Activated CD4-positive, alpha-beta T cell treated with anti-CD3 and anti-CD28 coated beads, Interleukin-2, amount 10 ng/mL, durations not matched to agents 7 days and 5 days (primary cell): ENCODE results near the gene ADAMTS12. TPM values are rescaled to one million over a fixed set of nuclear protein-coding genes. Genes with fewer than 3 reads are reported as not detected.

ENCODE experiments used
- CTCF ChIA-PET: fragments of 350-600 bp; sonication (Branson Sonifier 250); formaldehyde crosslinking; loops from one replicate; lab custom pipeline; 2021; ENCODE audit warnings: antibody characterized with exemption; lab: Charles Lee
- POLR2A ChIA-PET: fragments of 350-600 bp; sonication (Branson Sonifier 250); formaldehyde crosslinking; loops from one replicate; lab custom pipeline; 2021; ENCODE audit warnings: antibody characterized with exemption; lab: Charles Lee
- DNase-seq: peaks from one replicate; pipeline ENCODE4 v3.0.0-alpha.2; 2020
- H3K27ac Mint-ChIP-seq: one replicate; pipeline ENCODE4 v1.8.0; 2021; ENCODE audit warnings: mild to moderate bottlenecking, moderate library complexity, mixed read lengths
- H3K27me3 Mint-ChIP-seq: one replicate; pipeline ENCODE4 v1.8.0; 2021; ENCODE audit warnings: mixed read lengths
- H3K36me3 Mint-ChIP-seq: one replicate; pipeline ENCODE4 v1.8.0; 2021; ENCODE audit warnings: low read depth, mixed read lengths
- H3K4me1 Mint-ChIP-seq: one replicate; pipeline ENCODE4 v1.8.0; 2021; ENCODE audit warnings: mixed read lengths
- H3K4me3 Mint-ChIP-seq: one replicate; pipeline ENCODE4 v1.8.0; 2021; ENCODE audit warnings: mild to moderate bottlenecking, moderate library complexity, mixed read lengths
- H3K9me3 Mint-ChIP-seq: one replicate; pipeline ENCODE4 v1.8.0; 2021; ENCODE audit warnings: mixed read lengths
- total RNA-seq, 2 experiments: library from RNA; stranded (reverse); gene quantifications; one replicate each; pipeline ENCODE4 v1.2.3, GENCODE V29; 2021

Gene ADAMTS12
- total RNA-seq, 2 experiments from 2014 or later: not detected

DNA sequence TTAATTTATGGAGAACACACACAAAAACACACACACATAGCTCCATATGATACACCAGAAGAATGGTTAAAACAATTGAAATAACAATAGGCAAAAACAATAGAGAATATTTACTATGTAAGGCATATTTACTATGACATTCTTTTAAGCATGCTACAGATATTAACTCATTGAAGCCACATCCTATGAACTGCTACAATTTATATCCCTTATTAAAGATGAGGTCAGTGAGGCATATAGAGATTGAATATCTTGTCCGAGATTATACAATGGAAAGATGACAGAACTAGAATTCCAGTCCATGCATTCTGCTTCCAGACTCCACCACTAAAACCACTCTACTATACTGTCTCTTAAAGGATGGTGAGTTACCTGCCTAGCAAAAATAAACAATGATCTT, 60.7 kb downstream of the ADAMTS12 start:
- Mint-ChIP-seq H3K9me3 (no peaks in the 10 kb centered on the region), H3K27me3 (peaks cover 14% of the 10 kb centered on the region), H3K27ac (no peak overlapping the region), H3K4me3 (no peak overlapping the region), H3K4me1 (peaks cover 3% of the 10 kb centered on the region), H3K36me3 (no peaks in the 10 kb centered on the region)
- ChIA-PET POLR2A (no interaction called here), CTCF (no interaction called here)
- no peak for DNase-seq

DNA sequence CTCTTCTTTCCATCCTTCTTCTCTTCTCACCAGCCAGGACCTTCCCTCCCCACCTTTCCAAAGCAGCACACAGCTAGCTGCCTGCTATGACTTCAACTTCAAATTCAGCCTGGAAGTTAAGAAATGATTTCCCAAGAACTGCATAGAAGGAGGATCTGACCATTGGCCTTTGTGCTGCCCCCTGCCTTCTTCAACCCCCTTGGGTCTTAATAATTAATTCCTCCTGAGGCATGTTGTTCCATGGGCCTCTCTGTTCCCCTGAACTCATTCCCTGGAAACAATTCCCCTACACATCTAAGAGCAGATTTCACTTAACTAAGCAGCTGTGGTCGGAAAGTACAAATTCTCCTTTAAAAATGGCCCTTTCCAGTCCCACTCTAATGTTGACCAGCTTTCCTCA, 62.4 kb downstream of the ADAMTS12 start:
- Mint-ChIP-seq H3K9me3 (no peaks in the 10 kb centered on the region), H3K36me3 (no peaks in the 10 kb centered on the region), H3K27ac (no peak overlapping the region), H3K4me3 (no peak overlapping the region), H3K27me3 (peaks cover 14% of the 10 kb centered on the region), H3K4me1 (no peaks in the 10 kb centered on the region)
- ChIA-PET CTCF (no interaction called here), POLR2A (no interaction called here)
- DNase-seq: no peak

DNA sequence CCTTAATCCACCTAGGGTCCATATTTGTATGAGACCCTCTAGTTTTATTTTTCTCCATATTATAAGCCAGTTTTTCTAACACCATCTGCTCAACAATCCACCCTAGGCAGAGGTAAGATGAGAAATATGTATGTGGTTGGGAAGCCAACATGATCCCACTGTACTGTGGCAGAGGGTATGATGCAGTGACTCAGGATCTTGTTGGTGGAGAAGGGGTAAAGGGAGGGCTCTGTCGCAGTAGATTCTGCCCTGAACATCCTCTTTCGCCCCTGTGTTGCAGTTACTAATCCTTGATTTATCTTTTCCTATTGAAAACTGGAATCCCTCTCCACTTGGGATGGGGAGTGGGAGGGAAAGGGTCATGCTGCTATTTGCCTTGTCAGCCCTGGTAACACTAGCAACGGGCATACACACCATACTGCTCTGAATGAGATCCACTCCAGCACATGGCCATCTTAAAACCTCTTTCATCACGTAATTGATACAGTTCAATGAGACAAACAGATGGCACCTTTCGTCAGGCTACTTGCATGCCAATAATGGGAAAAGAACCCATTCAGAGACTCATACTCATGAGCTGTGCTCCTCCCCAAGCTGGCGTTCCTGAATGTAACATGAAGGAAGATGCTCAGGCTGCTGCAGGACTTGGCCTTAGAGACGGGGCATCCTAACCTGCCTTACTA, 63.0 kb downstream of the ADAMTS12 start:
- peaks cover 10% of the 10 kb centered on the region for H3K27me3 Mint-ChIP-seq
- H3K9me3 Mint-ChIP-seq: no peaks in the 10 kb centered on the region
- CTCF ChIA-PET: no interaction called here
- POLR2A ChIA-PET: no interaction called here
- no peaks in the 10 kb centered on the region for H3K36me3 Mint-ChIP-seq
- H3K4me3 Mint-ChIP-seq: no peak overlapping the region
- no peaks in the 10 kb centered on the region for H3K4me1 Mint-ChIP-seq
- H3K27ac Mint-ChIP-seq: no peak overlapping the region
- no peak for DNase-seq

- Mint-ChIP-seq H3K36me3 (no peaks in the 10 kb centered on the region), H3K27me3 (peaks cover 9% of the 10 kb centered on the region), H3K9me3 (no peaks in the 10 kb centered on the region), H3K27ac (no peak overlapping the region), H3K4me1 (no peaks in the 10 kb centered on the region), H3K4me3 (no peak overlapping the region)
- POLR2A ChIA-PET: no interaction called here
- CTCF ChIA-PET: no interaction called here
- DNase-seq: no peak
Observed at GRCh38 chr5:33827885-33828284, 63.9 kb downstream of the ADAMTS12 start.

- H3K27ac Mint-ChIP-seq: no peak overlapping the region
- ChIA-PET CTCF (interaction anchor here (1.0 kb wide), 1 partner anchor 9 kb away, joined by 3 read pairs; no protein-coding TSS in a partner anchor), POLR2A (no interaction called here)
- no peaks in the 10 kb centered on the region for H3K36me3 Mint-ChIP-seq
- DNase-seq: no peak
- no peak overlapping the region for H3K4me3 Mint-ChIP-seq
- H3K4me1 Mint-ChIP-seq: no peaks in the 10 kb centered on the region
- H3K9me3 Mint-ChIP-seq: no peaks in the 10 kb centered on the region
- H3K27me3 Mint-ChIP-seq: peaks cover 9% of the 10 kb centered on the region
Observed at GRCh38 chr5:33827018-33827707, 64.6 kb downstream of the ADAMTS12 start.

DNA sequence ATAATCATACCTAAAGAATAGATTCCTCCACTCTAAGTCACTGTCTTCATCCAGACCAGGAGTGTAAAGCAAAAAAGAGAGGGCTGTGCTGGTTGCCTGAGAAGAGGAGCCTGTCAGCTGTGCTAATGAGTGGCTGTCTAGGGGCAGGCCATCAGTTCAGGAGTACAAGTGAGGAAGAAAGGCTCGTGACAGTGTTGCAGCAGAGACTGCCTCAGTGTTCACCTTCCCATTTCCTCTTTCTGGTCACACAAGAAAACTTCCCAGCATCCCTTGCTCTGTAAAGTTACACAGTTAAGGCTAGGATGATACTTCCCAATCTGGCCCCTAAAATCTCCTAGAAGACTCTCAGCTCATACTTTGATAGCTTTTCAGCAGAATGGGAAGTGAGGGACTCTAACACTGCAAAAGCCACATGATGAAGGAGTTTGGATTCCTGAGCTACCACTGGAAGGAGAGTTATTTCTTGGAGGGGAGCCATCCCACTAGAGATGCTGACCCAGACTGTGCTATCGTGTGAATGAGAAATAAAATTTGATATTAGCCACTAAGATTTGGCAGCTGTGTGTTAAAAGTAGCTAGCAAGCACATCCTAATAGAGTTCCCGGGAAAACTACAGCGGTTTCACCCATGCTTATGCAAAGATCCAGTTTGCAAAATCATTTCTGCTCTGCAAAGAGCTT, 67.1 kb downstream of the ADAMTS12 start:
- ChIA-PET POLR2A (no interaction called here), CTCF (interaction anchor here (0.6 to 0.9 kb wide), 2 partner anchors 8 to 37 kb away, joined by 3 read pairs; no protein-coding TSS in a partner anchor)
- H3K27ac Mint-ChIP-seq: no peak overlapping the region
- H3K9me3 Mint-ChIP-seq: peaks cover 2% of the 10 kb centered on the region
- H3K4me1 Mint-ChIP-seq: no peaks in the 10 kb centered on the region
- H3K27me3 Mint-ChIP-seq: peaks cover 8% of the 10 kb centered on the region
- DNase-seq: no peak
- no peak overlapping the region for H3K4me3 Mint-ChIP-seq
- H3K36me3 Mint-ChIP-seq: no peaks in the 10 kb centered on the region

- Mint-ChIP-seq H3K27me3 (peaks cover 14% of the 10 kb centered on the region), H3K27ac (no peak overlapping the region), H3K9me3 (peaks cover 2% of the 10 kb centered on the region), H3K4me3 (no peak overlapping the region), H3K36me3 (no peaks in the 10 kb centered on the region), H3K4me1 (peaks cover 2% of the 10 kb centered on the region)
- ChIA-PET POLR2A (no interaction called here), CTCF (no interaction called here)
- no peak for DNase-seq
Observed at GRCh38 chr5:33817301-33817700, 74.5 kb downstream of the ADAMTS12 start.

GRCh38 chr5:33816791-33817190, 75.0 kb downstream of the ADAMTS12 start:
- Mint-ChIP-seq H3K27me3 (peaks cover 14% of the 10 kb centered on the region), H3K27ac (no peak overlapping the region), H3K4me3 (no peak overlapping the region), H3K4me1 (peaks cover 2% of the 10 kb centered on the region), H3K9me3 (peaks cover 2% of the 10 kb centered on the region), H3K36me3 (no peaks in the 10 kb centered on the region)
- POLR2A ChIA-PET: no interaction called here
- CTCF ChIA-PET: no interaction called here
- DNase-seq: no peak

GRCh38 chr5:33812746-33813145, 79.0 kb downstream of the ADAMTS12 start:
- peaks cover 5% of the 10 kb centered on the region for H3K27me3 Mint-ChIP-seq
- ChIA-PET POLR2A (no interaction called here), CTCF (interaction anchor here (1.0 kb wide), 1 partner anchor 48 kb away, joined by 3 read pairs; no protein-coding TSS in a partner anchor)
- no peak overlapping the region for H3K27ac Mint-ChIP-seq
- H3K4me3 Mint-ChIP-seq: no peak overlapping the region
- no peak for DNase-seq
- peaks cover 6% of the 10 kb centered on the region for H3K4me1 Mint-ChIP-seq
- H3K9me3 Mint-ChIP-seq: no peaks in the 10 kb centered on the region
- H3K36me3 Mint-ChIP-seq: no peaks in the 10 kb centered on the region

DNA sequence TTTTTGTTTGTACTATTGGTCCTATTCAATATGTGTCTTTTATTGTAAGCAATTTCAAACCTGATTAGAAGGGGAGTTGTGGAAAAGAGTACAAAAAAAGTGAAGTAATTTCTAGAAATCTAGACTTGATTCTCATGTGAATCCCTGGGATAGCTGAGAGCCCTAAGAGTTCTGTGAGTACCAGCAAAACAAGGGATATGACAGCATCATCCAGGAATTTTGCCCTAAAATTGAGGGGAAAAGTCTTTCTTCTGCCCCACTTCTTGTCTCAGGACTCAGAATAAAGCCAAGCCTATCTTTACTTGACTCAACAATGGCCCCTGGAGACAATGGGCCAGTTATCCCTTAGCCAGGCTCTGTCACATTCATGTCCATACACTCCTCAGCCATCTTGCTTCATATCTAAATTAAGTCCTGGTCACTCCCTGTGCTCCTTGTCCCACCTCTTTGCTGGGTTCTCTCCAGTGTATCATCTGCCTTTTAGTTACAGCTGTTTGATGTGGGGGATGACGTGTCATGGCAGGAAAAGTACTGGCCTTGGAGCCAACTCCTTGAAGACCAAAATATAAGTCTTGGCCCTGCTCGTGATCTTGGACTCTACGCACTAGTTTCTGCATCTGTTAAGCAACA, 81.2 kb downstream of the ADAMTS12 start:
- CTCF ChIA-PET: no interaction called here
- no peaks in the 10 kb centered on the region for H3K9me3 Mint-ChIP-seq

DNA sequence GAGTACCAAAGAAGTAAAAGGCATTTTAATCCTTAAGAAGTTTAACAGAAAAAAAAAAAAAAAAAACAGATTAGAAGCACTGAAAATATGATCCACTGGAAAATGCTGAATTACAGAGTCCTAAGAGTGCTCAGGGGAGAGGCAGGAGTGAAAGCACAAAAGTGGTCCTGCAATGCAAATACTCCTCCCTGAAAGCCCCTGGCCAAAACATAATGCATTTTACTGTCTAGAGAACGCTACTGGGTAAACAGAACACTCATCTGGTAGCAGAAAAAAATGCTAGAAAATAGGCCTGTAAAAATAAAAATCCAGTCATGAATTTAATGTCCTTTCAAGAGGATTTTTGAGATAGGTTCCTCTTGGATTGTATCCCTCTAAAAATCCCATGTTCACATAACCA, 81.9 kb downstream of the ADAMTS12 start:
- H3K27me3 Mint-ChIP-seq: peaks cover 4% of the 10 kb centered on the region
- DNase-seq: no peak
- ChIA-PET POLR2A (no interaction called here), CTCF (no interaction called here)
- H3K27ac Mint-ChIP-seq: no peak overlapping the region
- no peak overlapping the region for H3K4me3 Mint-ChIP-seq
- no peaks in the 10 kb centered on the region for H3K9me3 Mint-ChIP-seq
- H3K36me3 Mint-ChIP-seq: no peaks in the 10 kb centered on the region
- H3K4me1 Mint-ChIP-seq: peaks cover 6% of the 10 kb centered on the region

More for the DNA sequence above, 81.2 kb downstream of the ADAMTS12 start:
- Mint-ChIP-seq H3K27ac (no peak overlapping the region), H3K36me3 (no peaks in the 10 kb centered on the region), H3K4me1 (peaks cover 6% of the 10 kb centered on the region), H3K27me3 (peaks cover 2% of the 10 kb centered on the region), H3K4me3 (no peak overlapping the region)
- POLR2A ChIA-PET: no interaction called here
- no peak for DNase-seq

- POLR2A ChIA-PET: no interaction called here
- DNase-seq: no peak
- H3K9me3 Mint-ChIP-seq: no peaks in the 10 kb centered on the region
- no peak overlapping the region for H3K4me3 Mint-ChIP-seq
- no peak overlapping the region for H3K27ac Mint-ChIP-seq
- CTCF ChIA-PET: no interaction called here
- peaks cover 6% of the 10 kb centered on the region for H3K4me1 Mint-ChIP-seq
- peaks cover 2% of the 10 kb centered on the region for H3K27me3 Mint-ChIP-seq
- H3K36me3 Mint-ChIP-seq: no peaks in the 10 kb centered on the region
Observed at GRCh38 chr5:33808699-33809098, 83.1 kb downstream of the ADAMTS12 start.

DNA sequence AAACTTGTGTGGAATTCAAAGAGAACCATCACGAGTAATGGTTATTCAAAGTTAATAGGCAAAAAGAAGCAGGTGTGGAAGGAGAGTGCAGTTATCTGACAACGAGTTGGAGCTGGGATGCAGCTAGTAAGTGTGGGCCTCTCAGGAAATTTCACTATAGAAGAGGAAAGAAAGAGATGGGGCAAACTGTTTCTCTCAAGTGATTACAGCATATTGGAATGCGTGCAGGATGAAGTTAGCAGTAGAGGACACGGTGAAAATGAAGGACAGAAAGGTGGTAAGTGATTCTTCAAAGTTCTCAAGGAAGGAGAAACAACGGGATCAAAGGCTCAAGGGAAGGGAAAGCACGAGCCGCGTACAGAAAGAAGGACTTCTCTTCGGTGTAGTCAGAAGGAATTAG, 84.0 kb downstream of the ADAMTS12 start:
- H3K4me3 Mint-ChIP-seq: no peak overlapping the region
- POLR2A ChIA-PET: no interaction called here
- CTCF ChIA-PET: no interaction called here
- H3K27me3 Mint-ChIP-seq: peaks cover 2% of the 10 kb centered on the region
- no peak overlapping the region for H3K27ac Mint-ChIP-seq
- no peaks in the 10 kb centered on the region for H3K36me3 Mint-ChIP-seq
- no peaks in the 10 kb centered on the region for H3K9me3 Mint-ChIP-seq
- DNase-seq: no peak
- peaks cover 6% of the 10 kb centered on the region for H3K4me1 Mint-ChIP-seq
